GM12878 (cell line): ENCODE data around the gene SLX9. TPM values are rescaled to one million over a fixed set of nuclear protein-coding genes. Genes with fewer than 3 reads are reported as not detected.

Source experiments
- ATAC-seq: fragments of 200-7000 bp; cut with Tn5 transposase; 3 replicates; pipeline ENCODE4 v1.9.1; 2020; ENCODE audit warnings: mild to moderate bottlenecking, moderate library complexity
- BruUV-seq: library from RNA; stranded (reverse); fragments of 400-500 nt; replicated peaks from 2 replicates; lab custom pipeline; 2021; lab: Mats Ljungman, UMichigan
- CTCF ChIA-PET: fragments of 300-600 bp; sonication (Branson Sonifier 250); formaldehyde crosslinking; extraction: SDS; loops from one replicate; lab custom pipeline; 2021; ENCODE audit warnings: inconsistent platforms; lab: Yijun Ruan, JAX
- POLR2A ChIA-PET: fragments of 350-600 bp; formaldehyde crosslinking; extraction: SDS; loops from one replicate; lab custom pipeline; 2021; ENCODE audit warnings: inconsistent platforms; lab: Charles Lee
- RAD21 ChIA-PET: fragments of 300-600 bp; sonication (Branson Sonifier 250); formaldehyde crosslinking; loops from one replicate; lab custom pipeline; 2023; ENCODE audit warnings: antibody characterized with exemption; ENCODE audit not compliant: unreplicated experiment; lab: Charles Lee
- SMC1A ChIA-PET: fragments of 300-600 bp; sonication (Branson Sonifier 250); formaldehyde crosslinking; loops from one replicate; lab custom pipeline; 2023; ENCODE audit not compliant: unreplicated experiment, uncharacterized antibody; lab: Charles Lee
- DNase-seq: peaks from one replicate; pipeline ENCODE4 v3.0.0-alpha.2; 2011; ENCODE audit warnings: low read depth, low spot score
- FAIRE-seq: peaks from 3 replicates; lab custom pipeline; 2011; peaks lifted over from hg19 to GRCh38; lab: Jason Lieb, UNC
- H2AFZ ChIP-seq: 2 replicates; pipeline ENCODE4 v1.6.0; 2011; ENCODE audit warnings: low read depth, low read length, control low read depth; ENCODE audit not compliant: control insufficient read depth
- H3K27ac ChIP-seq: 2 replicates; pipeline ENCODE4 v1.5.1; 2011; ENCODE audit warnings: control low read depth; ENCODE audit not compliant: control insufficient read depth, insufficient read depth
- H3K27me3 ChIP-seq, 2 experiments: replicated peaks in 1 of 2; 2 replicates each; pipeline versions ENCODE4 v1.6.0 to v1.6.1; 2011; ENCODE audit warnings: low read length in 1 of 2; ENCODE audit not compliant: control insufficient read depth in 2 of 2, insufficient read depth in 2 of 2
- H3K36me3 ChIP-seq, 2 experiments: 2 replicates each; pipeline ENCODE4 v1.5.1; 2011; ENCODE audit warnings: low read length in 1 of 2; ENCODE audit not compliant: control insufficient read depth in 2 of 2, insufficient read depth in 2 of 2
- H3K4me1 ChIP-seq: 2 replicates; pipeline ENCODE4 v1.6.1; 2011; ENCODE audit warnings: mild to moderate bottlenecking, low read length, moderate library complexity, mixed read lengths; ENCODE audit not compliant: control insufficient read depth, insufficient read depth
- H3K4me2 ChIP-seq: 2 replicates; pipeline ENCODE4 v1.6.0; 2011; ENCODE audit warnings: control low read depth; ENCODE audit not compliant: control insufficient read depth, insufficient read depth
- H3K4me3 ChIP-seq: fragments of 200-600 bp; sonication (generic); 2 replicates; pipeline ENCODE4 v1.5.1; 2016
- H3K79me2 ChIP-seq: 2 replicates; pipeline ENCODE4 v1.6.0; 2011; ENCODE audit warnings: low read length; ENCODE audit not compliant: control insufficient read depth, insufficient read depth
- H3K9ac ChIP-seq: 2 replicates; pipeline ENCODE4 v1.8.0; 2011; ENCODE audit warnings: low read length, control low read depth, mixed read lengths; ENCODE audit not compliant: control insufficient read depth, insufficient read depth
- H3K9me3 ChIP-seq: replicated peaks from 3 replicates; pipeline ENCODE4 v1.5.1; 2011; ENCODE audit warnings: mild to moderate bottlenecking, low read length; ENCODE audit not compliant: control insufficient read depth, insufficient read depth
- H4K20me1 ChIP-seq: 2 replicates; pipeline ENCODE4 v1.6.0; 2011; ENCODE audit not compliant: control insufficient read depth, insufficient read depth
- CBFB ChIP-seq: IDR thresholded peaks from 2 replicates; pipeline ENCODE4 v1.6.1; 2016; ENCODE audit warnings: antibody characterized with exemption, low read depth
- HDAC2 ChIP-seq: fragments of 200-600 bp; sonication (generic); IDR thresholded peaks from 2 replicates; pipeline ENCODE4 v1.6.1; 2017
- NR2C2 ChIP-seq: IDR thresholded peaks from 2 replicates; pipeline ENCODE4 v1.6.1; 2011; ENCODE audit warnings: borderline replicate concordance, low read depth; ENCODE audit not compliant: control insufficient read depth, insufficient read length
- RAD21 ChIP-seq: IDR thresholded peaks from 2 replicates; pipeline ENCODE4 v1.6.1; 2011; ENCODE audit warnings: mild to moderate bottlenecking, low read depth, low read length, moderate library complexity; ENCODE audit not compliant: insufficient read depth
- RELA ChIP-seq: fragments of 450-650 bp; IDR thresholded peaks from 2 replicates; pipeline ENCODE4 v1.8.0; 2014; ENCODE audit warnings: borderline replicate concordance; ENCODE audit not compliant: partially characterized antibody
- RUNX3 ChIP-seq: IDR thresholded peaks from 2 replicates; pipeline ENCODE4 v1.6.1; 2012; ENCODE audit warnings: low read length, inconsistent platforms
- WGBS: methylation state at CpG from one replicate; pipeline ENCODE4 v1.1.6; 2016; ENCODE audit warnings: low lambda C conversion rate; ENCODE audit not compliant: insufficient replicate concordance, insufficient coverage; ENCODE audit errors: missing lambda C conversion rate; 5-methylcytosine and 5-hydroxymethylcytosine counted together
- in situ Hi-C: fragments of 300-500 bp; cut with MboI; formaldehyde crosslinking; loops from 9 replicates; pipeline ENCODE4 v1.14.3; 2018; ENCODE audit warnings: mixed read lengths
- intact Hi-C: fragments of 100-400 bp; cut with micrococcal nuclease; formaldehyde crosslinking; loops from one replicate; pipeline ENCODE4 v1.14.2; 2022; ENCODE audit not compliant: unreplicated experiment
- polyA plus RNA-seq, 11 experiments: library from polyadenylated mRNA; depleted of rRNA in 4 of 11; unstranded in 6 of 11; stranded (reverse) in 5 of 11; fragments of >200 nt; fragmentation: Nextera tagmentation in 4 of 11; fragmentation: Illumina TruSeq in 1 of 11; extraction: Ambion mirVana in 4 of 11; extraction: Trizol in 1 of 11; gene quantifications; 1 replicate in 1 of 11; 2 replicates in 10 of 11; pipeline versions ENCODE4 v1.2.1 to v1.2.3, GENCODE V29; 2011 to 2016; ENCODE audit warnings: inconsistent platforms in 2 of 11, missing spikeins in 2 of 11, low read depth in 1 of 11
- total RNA-seq, 4 experiments: library from RNA; depleted of rRNA in 3 of 4; stranded (reverse); fragments of >200 nt in 3 of 4; fragmentation: Illumina TruSeq in 1 of 4; extraction: Trizol in 1 of 4; gene quantifications; 2 replicates each; pipeline versions ENCODE4 v1.2.1 to v1.2.3, GENCODE V29; 2013 to 2021
- TF ChIP-seq, protein P1 (sequence below): IDR thresholded peaks from 2 replicates; pipeline ENCODE4 v1.6.1; 2011; ENCODE audit warnings: mild to moderate bottlenecking, low read depth, low read length, moderate library complexity; ENCODE audit not compliant: insufficient replicate concordance
- TF ChIP-seq, protein P2 (sequence below): fragments of 450-650 bp; IDR thresholded peaks from 2 replicates; pipeline ENCODE4 v1.6.1; 2014; ENCODE audit warnings: mild to moderate bottlenecking

Gene SLX9
- total and polyA plus RNA-seq, 10 of the 15 experiments (the other 5 are each of a cell fraction or from before 2014, with no cell fraction given) = 0.69 to 81.3 (median 33.9) TPM

DNA sequence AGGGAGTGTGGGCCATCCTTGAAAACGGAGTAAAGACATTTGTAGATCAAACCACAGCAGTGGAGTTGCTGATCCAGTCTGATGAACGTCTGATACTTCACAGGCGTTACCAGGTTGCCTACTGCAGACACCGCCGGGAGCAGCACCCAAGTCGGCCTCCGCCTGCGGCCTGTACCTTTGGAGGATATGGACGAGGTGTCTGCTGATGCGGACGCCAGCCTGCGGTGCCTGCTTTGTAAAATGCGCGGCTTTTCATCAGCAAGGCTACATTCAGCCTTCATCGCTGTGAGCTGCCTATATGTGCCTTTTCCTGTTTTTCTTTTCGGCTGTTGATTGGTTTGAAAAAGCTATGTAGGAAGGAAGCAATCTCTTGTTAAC lies 16.0 kb downstream of the SLX9 start:
- TF ChIP-seq, protein P1, sequence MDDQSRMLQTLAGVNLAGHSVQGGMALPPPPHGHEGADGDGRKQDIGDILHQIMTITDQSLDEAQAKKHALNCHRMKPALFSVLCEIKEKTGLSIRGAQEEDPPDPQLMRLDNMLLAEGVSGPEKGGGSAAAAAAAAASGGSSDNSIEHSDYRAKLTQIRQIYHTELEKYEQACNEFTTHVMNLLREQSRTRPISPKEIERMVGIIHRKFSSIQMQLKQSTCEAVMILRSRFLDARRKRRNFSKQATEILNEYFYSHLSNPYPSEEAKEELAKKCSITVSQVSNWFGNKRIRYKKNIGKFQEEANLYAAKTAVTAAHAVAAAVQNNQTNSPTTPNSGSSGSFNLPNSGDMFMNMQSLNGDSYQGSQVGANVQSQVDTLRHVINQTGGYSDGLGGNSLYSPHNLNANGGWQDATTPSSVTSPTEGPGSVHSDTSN = no peak
- TF ChIP-seq CBFB = no peak
- no peak for TF ChIP-seq HDAC2
- TF ChIP-seq RAD21 = no peak
- no peak for TF ChIP-seq RELA
- TF ChIP-seq NR2C2 = no peak
- TF ChIP-seq, protein P2, sequence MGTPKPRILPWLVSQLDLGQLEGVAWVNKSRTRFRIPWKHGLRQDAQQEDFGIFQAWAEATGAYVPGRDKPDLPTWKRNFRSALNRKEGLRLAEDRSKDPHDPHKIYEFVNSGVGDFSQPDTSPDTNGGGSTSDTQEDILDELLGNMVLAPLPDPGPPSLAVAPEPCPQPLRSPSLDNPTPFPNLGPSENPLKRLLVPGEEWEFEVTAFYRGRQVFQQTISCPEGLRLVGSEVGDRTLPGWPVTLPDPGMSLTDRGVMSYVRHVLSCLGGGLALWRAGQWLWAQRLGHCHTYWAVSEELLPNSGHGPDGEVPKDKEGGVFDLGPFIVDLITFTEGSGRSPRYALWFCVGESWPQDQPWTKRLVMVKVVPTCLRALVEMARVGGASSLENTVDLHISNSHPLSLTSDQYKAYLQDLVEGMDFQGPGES = no peak
- no peak for TF ChIP-seq RUNX3
- TF ChIP-seq, all 136 proteins: peak for 0
- H3K27ac ChIP-seq = no peak overlapping the region
- no peak overlapping the region for H3K9ac ChIP-seq
- no peak for DNase-seq
- H4K20me1 ChIP-seq = peaks cover 3% of the 10 kb centered on the region; the same call in 1 of the 2 replicates
- no peak for ATAC-seq
- SMC1A ChIA-PET = no interaction called here
- FAIRE-seq = no peak
- POLR2A ChIA-PET = no interaction called here
- H2AFZ ChIP-seq = no peak overlapping the region
- no peak overlapping the region for H3K4me2 ChIP-seq
- CTCF ChIA-PET = interaction anchor here (3.0 to 7.2 kb wide), 2 partner anchors 174 to 182 kb away, joined by 14 to 47 read pairs; no protein-coding TSS in a partner anchor
- H3K4me3 ChIP-seq = no peak overlapping the region
- H3K9me3 ChIP-seq = no peaks in the 10 kb centered on the region
- RAD21 ChIA-PET = interaction anchor here (11.2 kb wide), 1 partner anchor 172 kb away, joined by 141 read pairs; no protein-coding TSS in a partner anchor
- BruUV-seq = no TSS peak
- 91% methylated on average over 16 of the region's 16 CpGs for WGBS
- peaks cover 5% of the 10 kb centered on the region for H3K79me2 ChIP-seq
- in situ Hi-C loops (loop anchor here (5.0 kb wide), 1 partner anchor 37 kb away; no protein-coding TSS in a partner anchor), intact Hi-C loops (no loop called here)
- no peaks in the 10 kb centered on the region for H3K27me3 ChIP-seq
- H3K36me3 ChIP-seq = peaks cover 6 to 45% of the 10 kb centered on the region in 2 experiments; a peak in 3 of 4 replicates
- no peaks in the 10 kb centered on the region for H3K4me1 ChIP-seq
